SU-DHL-6 (cell line): ENCODE results near the gene UPB1.

ENCODE experiments used
- H2AFZ ChIP-seq: fragments of 200-600 bp; sonication (generic); 2 replicates; pipeline ENCODE4 v1.6.1; 2014; ENCODE audit warnings: low read depth, mild to moderate bottlenecking, moderate library complexity, mixed read lengths, antibody characterized with exemption, low read length; ENCODE audit not compliant: severe bottlenecking
- H3F3A ChIP-seq: fragments of 200-600 bp; shearing (Covaris generic); 2 replicates; pipeline ENCODE4 v1.6.0; 2016; ENCODE audit warnings: antibody characterized with exemption, mild to moderate bottlenecking; ENCODE audit not compliant: insufficient read depth
- H3K27ac ChIP-seq: fragments of 200-600 bp; sonication (generic); 2 replicates; pipeline ENCODE4 v1.5.1; 2016; ENCODE audit warnings: low read depth, mild to moderate bottlenecking, low read length, moderate library complexity, mixed read lengths
- H3K27me3 ChIP-seq: fragments of 200-600 bp; sonication (generic), shearing (Covaris generic); 2 replicates; pipeline ENCODE4 v1.6.0; 2014; ENCODE audit warnings: mild to moderate bottlenecking, low read length
- H3K36me3 ChIP-seq: fragments of 200-600 bp; sonication (generic); 2 replicates; pipeline ENCODE4 v1.6.1; 2014; ENCODE audit warnings: mild to moderate bottlenecking, low read length, mixed read lengths
- H3K4me2 ChIP-seq: fragments of 300-600, 200-600 bp; shearing (Covaris generic), sonication (generic); 2 replicates; pipeline ENCODE4 v1.6.0; 2014; ENCODE audit warnings: low read length, low read depth, mild to moderate bottlenecking; ENCODE audit not compliant: poor library complexity, severe bottlenecking
- H3K4me3 ChIP-seq: fragments of 200-600 bp; sonication (generic); 2 replicates; pipeline ENCODE4 v1.5.1; 2014; ENCODE audit warnings: antibody characterized with exemption, low read length, mild to moderate bottlenecking, mixed read lengths; ENCODE audit not compliant: insufficient read depth, poor library complexity, severe bottlenecking
- H3K79me2 ChIP-seq: fragments of 200-600 bp; sonication (generic); 2 replicates; pipeline ENCODE4 v1.6.1; 2014; ENCODE audit warnings: mild to moderate bottlenecking, low read length, moderate library complexity; ENCODE audit not compliant: insufficient read depth
- H3K9ac ChIP-seq: fragments of 200-600 bp; sonication (generic); 2 replicates; pipeline ENCODE4 v1.7.0; 2014; ENCODE audit warnings: mild to moderate bottlenecking, low read length
- H3K9me2 ChIP-seq: fragments of 200-600 bp; sonication (generic); replicated peaks from 2 replicates; pipeline ENCODE4 v1.6.1; 2014; ENCODE audit warnings: low read length; ENCODE audit not compliant: insufficient read depth
- H3K9me3 ChIP-seq: fragments of 200-600 bp; sonication (generic); 2 replicates; pipeline ENCODE4 v1.6.1; 2014; ENCODE audit warnings: low read length, mixed read lengths; ENCODE audit not compliant: insufficient read depth
- H4K20me1 ChIP-seq: fragments of 200-600 bp; sonication (generic); 2 replicates; pipeline ENCODE4 v1.6.1; 2014; ENCODE audit warnings: low read depth, mild to moderate bottlenecking, antibody characterized with exemption, low read length, moderate library complexity, mixed read lengths
- EZH2phosphoT487 ChIP-seq: fragments of 200-600 bp; sonication (generic), shearing (Covaris generic); conservative IDR thresholded peaks from 2 replicates; pipeline ENCODE4 v1.6.1; 2018; ENCODE audit warnings: mild to moderate bottlenecking, antibody characterized with exemption, low read length, moderate library complexity, mixed read lengths
- TF ChIP-seq, protein P1 (sequence below): fragments of 200-600 bp; sonication (generic); IDR thresholded peaks from one replicate; pipeline ENCODE4 v1.5.1; 2017; ENCODE audit warnings: antibody characterized with exemption, mild to moderate bottlenecking, low read length, moderate library complexity; ENCODE audit not compliant: insufficient read depth, poor library complexity, severe bottlenecking

The UPB1 gene

GRCh38 chr22:24507716-24508115, 12.6 kb downstream of the UPB1 start:
- H3K4me2 ChIP-seq = no peak overlapping the region
- H3K36me3 ChIP-seq = no peaks in the 10 kb centered on the region
- TF ChIP-seq, protein P1, sequence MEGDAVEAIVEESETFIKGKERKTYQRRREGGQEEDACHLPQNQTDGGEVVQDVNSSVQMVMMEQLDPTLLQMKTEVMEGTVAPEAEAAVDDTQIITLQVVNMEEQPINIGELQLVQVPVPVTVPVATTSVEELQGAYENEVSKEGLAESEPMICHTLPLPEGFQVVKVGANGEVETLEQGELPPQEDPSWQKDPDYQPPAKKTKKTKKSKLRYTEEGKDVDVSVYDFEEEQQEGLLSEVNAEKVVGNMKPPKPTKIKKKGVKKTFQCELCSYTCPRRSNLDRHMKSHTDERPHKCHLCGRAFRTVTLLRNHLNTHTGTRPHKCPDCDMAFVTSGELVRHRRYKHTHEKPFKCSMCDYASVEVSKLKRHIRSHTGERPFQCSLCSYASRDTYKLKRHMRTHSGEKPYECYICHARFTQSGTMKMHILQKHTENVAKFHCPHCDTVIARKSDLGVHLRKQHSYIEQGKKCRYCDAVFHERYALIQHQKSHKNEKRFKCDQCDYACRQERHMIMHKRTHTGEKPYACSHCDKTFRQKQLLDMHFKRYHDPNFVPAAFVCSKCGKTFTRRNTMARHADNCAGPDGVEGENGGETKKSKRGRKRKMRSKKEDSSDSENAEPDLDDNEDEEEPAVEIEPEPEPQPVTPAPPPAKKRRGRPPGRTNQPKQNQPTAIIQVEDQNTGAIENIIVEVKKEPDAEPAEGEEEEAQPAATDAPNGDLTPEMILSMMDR = no peak
- TF ChIP-seq EZH2phosphoT487 = no peak
- no peak overlapping the region for H3K27ac ChIP-seq
- H3K27me3 ChIP-seq = no peaks in the 10 kb centered on the region
- H4K20me1 ChIP-seq = no peaks in the 10 kb centered on the region
- no peaks in the 10 kb centered on the region for H3K9me2 ChIP-seq
- no peak overlapping the region for H3K4me3 ChIP-seq
- no peaks in the 10 kb centered on the region for H3K79me2 ChIP-seq
- no peak overlapping the region for H3K9ac ChIP-seq
- H3F3A ChIP-seq = no peaks in the 10 kb centered on the region
- H3K9me3 ChIP-seq = no peaks in the 10 kb centered on the region
- H2AFZ ChIP-seq = no peak overlapping the region

GRCh38 chr22:24510637-24511625, 15.8 kb downstream of the UPB1 start:
- TF ChIP-seq, protein P1 = no peak
- no peak for TF ChIP-seq EZH2phosphoT487
- no peak overlapping the region for H3K27ac ChIP-seq
- no peak overlapping the region for H3K9ac ChIP-seq
- H3F3A ChIP-seq = no peaks in the 10 kb centered on the region
- H3K36me3 ChIP-seq = no peaks in the 10 kb centered on the region
- no peaks in the 10 kb centered on the region for H3K79me2 ChIP-seq
- no peak overlapping the region for H3K4me2 ChIP-seq
- H3K4me3 ChIP-seq = no peak overlapping the region
- H3K9me2 ChIP-seq = no peaks in the 10 kb centered on the region
- H2AFZ ChIP-seq = no peak overlapping the region
- H3K27me3 ChIP-seq = no peaks in the 10 kb centered on the region
- no peaks in the 10 kb centered on the region for H4K20me1 ChIP-seq
- H3K9me3 ChIP-seq = no peaks in the 10 kb centered on the region

DNA sequence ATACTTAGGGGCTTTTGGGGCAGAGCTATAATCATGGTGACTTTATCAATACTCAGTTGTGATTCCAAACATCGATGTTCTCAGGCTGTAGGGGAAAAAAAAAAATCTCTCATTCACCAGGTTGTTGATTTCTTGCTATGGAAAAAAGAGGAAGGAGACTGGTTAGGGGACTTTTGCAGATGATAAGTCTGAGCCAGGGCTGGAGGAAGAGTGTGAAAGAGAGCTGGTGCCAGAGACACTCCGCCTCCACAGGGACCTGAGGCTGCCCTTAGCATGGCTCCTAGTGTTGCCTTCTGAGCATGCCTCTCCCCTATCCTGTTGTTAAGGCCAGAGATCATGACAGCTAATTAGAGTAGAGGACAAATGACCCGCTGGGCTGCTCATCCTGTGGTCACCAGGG, 16.9 kb downstream of the UPB1 start:
- Histone ChIP-seq H4K20me1 (no peaks in the 10 kb centered on the region), H3K27me3 (no peaks in the 10 kb centered on the region), H3K9me2 (no peaks in the 10 kb centered on the region), H3F3A (no peaks in the 10 kb centered on the region), H3K79me2 (no peaks in the 10 kb centered on the region), H3K9ac (no peak overlapping the region), H2AFZ (no peak overlapping the region), H3K27ac (no peak overlapping the region), H3K4me2 (no peak overlapping the region), H3K36me3 (no peaks in the 10 kb centered on the region), H3K9me3 (no peaks in the 10 kb centered on the region), H3K4me3 (no peak overlapping the region)
- TF ChIP-seq, protein P1 = no peak
- no peak for TF ChIP-seq EZH2phosphoT487
